NAMALWA (cell line): ENCODE data around the gene WDR1.

ENCODE experiments used
- DNase-seq: peaks from one replicate; pipeline ENCODE4 v3.0.0-alpha.2; 2015; ENCODE audit warnings: low spot score

Gene WDR1

DNA sequence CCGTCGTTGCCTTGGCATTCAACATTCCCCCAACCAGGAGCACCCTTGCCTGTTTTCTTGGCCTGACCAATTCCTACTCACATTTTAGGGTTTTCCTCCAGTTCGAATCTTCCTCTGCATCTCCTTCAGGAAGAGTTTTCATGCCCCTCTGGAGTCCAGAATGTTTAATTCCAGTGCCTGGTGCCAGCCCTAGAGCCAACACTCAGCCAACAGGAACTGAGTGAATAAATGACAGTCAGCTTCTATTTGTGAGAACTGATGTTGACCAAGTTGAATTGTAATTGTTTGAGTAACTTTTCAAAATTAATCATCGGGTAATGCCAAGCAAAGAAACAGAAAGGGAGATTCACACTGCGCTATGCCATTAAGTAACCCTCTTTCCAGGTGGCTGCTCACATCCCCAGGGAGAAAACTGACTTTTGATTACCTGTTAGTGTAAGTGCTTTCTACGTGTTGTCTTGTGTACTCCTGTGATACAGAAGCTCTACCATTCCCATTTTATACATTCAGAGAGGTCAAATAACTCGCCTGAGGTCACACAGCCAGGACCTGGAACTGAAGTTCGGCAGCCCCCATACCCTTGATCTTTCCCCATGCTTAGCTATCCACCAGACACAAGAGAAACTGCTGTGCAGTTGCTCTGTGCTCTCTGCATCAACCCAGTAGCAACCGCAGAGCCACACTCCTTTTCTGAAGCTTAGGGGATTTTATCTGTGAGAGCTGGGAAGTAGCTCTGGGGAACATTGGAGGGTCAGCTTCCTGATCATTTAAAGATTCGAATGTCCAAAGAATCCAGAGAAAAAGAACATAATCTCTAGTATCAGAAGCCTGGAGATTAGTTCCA lies 76.3 kb downstream of the WDR1 start:
- DNase-seq, result no peak

DNA sequence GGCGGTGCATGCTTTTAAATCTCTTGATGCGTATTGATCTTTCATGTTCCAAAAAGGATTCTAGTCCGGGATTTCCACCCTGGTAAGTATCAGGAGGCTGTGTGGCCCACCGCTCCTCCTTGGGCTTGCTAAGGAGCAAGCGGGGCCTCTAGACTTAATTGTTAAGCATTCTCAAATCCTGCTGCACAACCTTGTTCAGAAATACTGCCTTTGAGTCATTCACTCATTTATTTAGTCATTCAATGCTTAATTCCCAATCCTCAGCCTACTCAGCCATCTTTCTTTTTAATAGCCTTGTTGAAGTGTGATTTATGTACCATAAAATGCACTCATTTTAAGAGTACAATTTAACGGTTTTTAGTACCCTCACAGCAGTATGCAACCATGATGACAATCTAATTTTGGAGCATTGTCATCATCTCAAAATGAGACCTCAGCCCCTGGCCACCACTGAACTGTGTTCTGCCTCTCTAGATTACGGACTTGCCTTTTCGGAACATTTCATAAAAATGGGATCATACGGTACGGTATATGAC lies 79.7 kb downstream of the WDR1 start:
- DNase-seq, result no peak

DNA sequence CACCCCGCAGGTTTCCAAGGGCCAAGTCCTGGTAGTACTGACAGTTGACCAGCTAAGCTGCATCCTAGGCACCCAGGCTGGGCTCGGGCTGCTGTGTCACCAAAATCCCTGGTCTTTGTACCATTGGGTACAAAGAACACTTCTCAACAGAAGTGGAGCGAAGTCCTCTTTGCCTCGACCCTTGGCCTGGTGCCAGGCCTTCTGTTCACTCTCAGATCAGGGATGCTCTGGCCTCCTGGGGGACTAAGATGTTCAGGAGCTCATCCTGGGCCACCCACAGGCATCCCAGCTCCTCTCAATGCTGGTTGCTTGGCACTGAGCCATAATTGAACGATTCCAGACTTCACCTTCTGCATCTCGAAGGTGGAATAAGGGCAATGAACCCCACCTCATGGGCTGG lies 81.5 kb downstream of the WDR1 start:
- no peak for DNase-seq

- DNase-seq, result no peak
Observed at GRCh38 chr4:10034612-10035104, 81.9 kb downstream of the WDR1 start.

- DNase-seq, result no peak
Observed at GRCh38 chr4:10034136-10034535, 82.5 kb downstream of the WDR1 start.

DNA sequence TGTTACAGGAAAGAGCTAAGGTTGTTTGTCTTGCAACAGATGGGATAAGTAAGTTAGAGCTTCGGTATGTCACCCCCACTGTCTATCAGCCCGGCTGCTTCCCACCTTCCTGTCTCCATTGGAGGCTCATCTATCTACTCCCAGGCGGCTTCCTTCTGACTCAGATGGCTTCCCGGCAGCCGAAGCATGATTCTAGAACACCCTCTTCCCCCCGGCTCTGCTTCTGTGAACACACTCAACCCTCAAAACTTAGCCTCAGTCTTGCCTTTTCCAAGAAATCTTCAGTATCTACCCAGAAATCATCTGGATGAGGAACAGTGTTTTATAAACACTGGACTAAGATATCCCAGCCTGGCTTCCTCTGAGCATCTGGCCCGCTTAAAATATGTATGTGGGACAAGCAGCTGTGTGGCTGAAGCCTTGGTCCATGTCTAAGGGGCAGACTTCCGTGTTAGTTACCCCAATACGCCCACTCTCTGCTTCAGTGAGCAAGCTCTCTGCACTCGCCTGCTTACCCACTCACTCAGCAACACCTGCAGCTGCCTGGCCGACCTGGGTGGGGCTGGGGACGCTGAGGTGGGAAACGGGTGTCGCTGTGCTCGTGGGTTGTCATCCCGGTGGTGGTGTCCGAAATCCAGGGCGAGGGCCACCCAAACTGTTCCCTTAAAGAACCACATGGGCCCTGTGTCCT lies 83.3 kb downstream of the WDR1 start:
- no peak for DNase-seq

DNA sequence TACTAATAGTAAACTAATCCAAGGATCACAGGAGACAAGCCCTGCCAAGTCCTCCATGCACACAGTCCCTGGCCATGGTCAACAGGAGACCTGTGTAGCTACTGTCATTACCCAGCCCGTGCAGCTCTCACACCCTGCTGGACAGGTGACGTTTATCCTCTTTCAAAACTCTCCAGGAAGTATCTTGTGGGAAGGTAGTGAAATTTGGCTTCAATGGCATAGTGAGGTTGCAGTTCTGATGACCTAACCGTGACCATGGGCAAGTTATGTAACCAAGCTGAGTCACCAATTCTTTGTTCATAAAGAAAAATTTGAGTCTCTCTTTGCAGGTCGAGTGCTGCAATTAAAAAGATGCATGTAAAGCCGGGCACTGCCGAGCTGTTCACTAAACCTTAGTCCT lies 84.0 kb downstream of the WDR1 start:
- no peak for DNase-seq

DNA sequence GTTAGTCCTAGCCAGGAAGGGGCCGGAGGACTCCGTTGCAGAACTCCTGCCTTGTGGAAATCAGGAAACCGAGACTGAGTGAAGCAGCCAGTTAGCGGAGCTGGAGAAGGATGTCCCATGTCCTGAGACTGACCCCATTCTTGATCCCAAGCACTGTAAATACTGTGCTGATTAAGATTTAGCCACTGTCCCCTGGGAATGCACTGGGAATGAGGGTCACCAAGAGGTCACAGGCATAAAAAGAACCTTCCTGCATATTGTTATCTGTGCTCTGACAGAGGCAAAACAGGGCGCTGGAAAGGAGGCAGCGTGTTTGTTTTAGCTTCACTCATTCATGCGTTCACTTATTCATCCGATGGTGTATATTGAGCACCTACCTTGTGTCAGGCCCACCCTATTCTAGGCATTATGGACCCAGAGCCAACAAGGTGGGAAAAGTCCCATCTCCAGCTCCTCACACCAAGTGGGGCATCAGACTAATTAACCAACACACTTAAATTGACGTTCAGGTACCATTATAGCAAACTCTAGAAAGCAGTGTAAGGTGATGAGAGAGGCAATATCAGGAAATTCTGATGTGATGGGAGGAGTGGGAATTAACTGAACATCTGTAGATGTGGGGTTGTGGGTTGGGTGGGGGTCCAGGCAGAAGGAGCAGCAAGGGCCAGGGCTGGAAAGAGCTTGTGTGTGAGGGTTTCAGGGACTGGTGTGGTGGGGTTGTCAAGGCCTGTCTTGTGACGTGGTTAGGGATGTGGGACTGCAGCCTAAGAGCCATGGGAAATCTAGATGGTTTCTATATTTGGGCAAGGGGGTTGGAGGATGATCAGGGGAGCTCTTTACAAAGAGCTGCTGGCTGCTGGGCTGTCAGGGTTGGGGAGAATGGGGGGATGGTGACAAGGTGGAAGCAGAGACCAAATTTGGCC lies 84.7 kb downstream of the WDR1 start:
- no peak for DNase-seq

DNA sequence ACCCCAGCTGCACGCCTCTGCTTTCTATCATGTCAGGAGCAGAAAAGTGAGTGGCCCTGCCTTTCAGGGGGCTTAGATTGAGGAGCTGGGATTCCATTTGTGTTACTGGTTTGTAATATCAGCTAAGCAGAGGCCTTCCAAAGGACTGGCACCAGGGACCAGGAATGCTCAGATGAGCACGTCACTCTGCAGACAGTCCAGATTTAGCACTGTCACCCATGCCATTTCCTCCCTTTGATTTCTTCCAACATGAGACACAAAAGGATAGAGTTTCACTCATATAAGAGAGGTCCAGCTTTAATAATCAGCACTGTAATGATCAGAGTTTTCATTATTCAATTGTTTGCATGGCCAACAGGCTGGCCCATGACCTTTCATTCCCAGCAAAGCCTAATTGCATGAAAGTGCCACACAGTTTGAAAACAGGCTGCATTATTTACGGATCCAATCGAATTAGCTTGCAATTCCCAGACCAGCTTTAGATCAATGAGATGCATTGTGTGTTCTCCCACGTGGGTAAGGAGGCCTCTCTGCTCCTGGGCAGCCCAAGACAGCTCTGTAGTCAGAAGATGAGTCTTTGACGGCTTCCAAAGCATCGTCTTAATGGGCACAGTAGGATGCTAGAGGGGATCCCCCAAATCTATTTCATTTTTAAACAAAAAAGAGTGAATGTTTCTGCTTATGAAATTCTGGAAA lies 85.5 kb downstream of the WDR1 start:
- no peak for DNase-seq

DNA sequence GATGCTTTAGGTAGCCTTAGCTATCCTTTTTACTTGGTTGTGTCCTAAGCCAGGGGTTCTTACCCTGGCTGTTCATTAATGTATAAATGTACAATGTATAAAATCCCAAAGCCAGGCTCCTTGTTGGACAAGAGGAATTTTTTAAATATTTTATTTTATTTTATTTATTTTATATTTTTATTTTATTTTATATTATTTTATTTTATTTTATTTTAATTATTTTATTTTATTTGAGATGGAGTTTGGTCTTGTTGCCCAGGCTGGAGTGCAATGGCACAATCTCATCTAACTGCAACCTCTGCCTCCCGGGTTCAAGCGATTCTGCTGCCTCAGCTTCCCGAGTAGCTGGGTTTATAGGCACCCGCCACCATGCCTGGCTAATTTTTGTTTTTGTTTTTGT lies 87.2 kb downstream of the WDR1 start:
- DNase-seq, result no peak

DNA sequence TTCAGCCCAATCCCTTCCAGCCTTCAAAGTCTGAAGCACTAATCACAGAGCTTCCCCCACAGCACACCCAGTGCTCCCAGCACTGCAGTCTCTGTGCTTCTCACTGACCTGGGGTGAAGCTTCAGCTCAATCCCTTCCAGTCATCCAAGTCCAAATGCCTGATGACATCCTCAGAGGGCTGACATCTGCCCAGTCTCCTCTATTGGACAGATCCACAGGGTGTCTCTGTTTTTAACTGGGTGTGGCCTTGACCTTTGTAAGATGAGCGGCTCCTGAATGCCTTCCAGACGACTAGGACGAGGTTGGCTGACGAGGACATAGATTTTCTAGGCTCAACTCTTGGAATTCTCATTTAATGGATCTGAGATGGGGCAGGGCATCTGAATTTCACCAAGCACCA lies 87.7 kb downstream of the WDR1 start:
- DNase-seq, result no peak

DNA sequence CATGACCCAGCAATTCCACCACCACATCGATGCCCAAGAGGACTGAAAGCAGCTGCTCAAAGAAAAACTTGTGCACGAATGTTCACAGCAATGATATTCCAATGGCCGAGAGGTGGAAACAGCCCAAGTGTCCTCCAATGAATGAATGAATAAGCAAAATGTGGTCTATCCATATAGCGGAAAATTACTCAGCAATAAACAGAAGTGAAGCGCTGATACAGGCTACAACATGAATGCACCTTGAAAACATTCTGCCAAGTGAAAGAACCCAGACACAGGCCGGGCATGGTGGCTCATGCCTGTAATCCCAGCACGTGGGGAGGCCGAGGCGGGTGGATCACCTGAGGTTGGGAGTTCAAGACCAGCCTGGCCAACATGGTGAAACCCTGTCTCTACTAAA lies 90.1 kb downstream of the WDR1 start:
- no peak for DNase-seq

GRCh38 chr4:10025230-10025806 lies 91.3 kb downstream of the WDR1 start:
- no peak for DNase-seq
